Measurements from ENCODE around the gene RNF113B.

- no peak for TF ChIP-seq CTCF (IDR thresholded peaks at IDR 0.05; ENCODE audit: low read depth, low read length, poor library complexity, severe bottlenecking)
- no peak for TF ChIP-seq EZH2phosphoT487 (IDR thresholded peaks at IDR 0.05; ENCODE audit: borderline replicate concordance, low read length)
Measured at GRCh38 chr13:98173431-98174152, 3.5 kb downstream of the RNF113B start.

Data from DOHH2 (cell line).